WTC11 (cell line): ENCODE data around the gene TBC1D19. TPM values are rescaled to one million over a fixed set of nuclear protein-coding genes. Genes with fewer than 3 reads are reported as not detected.
A peak's percentile ranks its signal among the peaks of the same experiment; 100 is the strongest.

Source experiments
- ATAC-seq: fragments of 200-7000 bp; cut with Tn5 transposase; 2 replicates; pipeline ENCODE4 v1.10.0; 2021; ENCODE audit warnings: mild to moderate bottlenecking, moderate library complexity
- CTCF ChIA-PET: fragments of 300-600 bp; sonication (Branson Sonifier 250); formaldehyde crosslinking; loops from one replicate; lab custom pipeline; 2021; ENCODE audit warnings: antibody characterized with exemption; lab: Charles Lee
- POLR2A ChIA-PET: fragments of 350-600 bp; sonication (Branson Sonifier 250); formaldehyde crosslinking; loops from one replicate; lab custom pipeline; 2021; ENCODE audit warnings: antibody characterized with exemption; lab: Charles Lee
- DNase-seq: peaks from one replicate; pipeline ENCODE4 v3.0.0; 2021; ENCODE audit warnings: low spot score
- H3K27ac Mint-ChIP-seq: 2 replicates; pipeline ENCODE4 v1.8.0; 2021; ENCODE audit warnings: mixed read lengths
- H3K27me3 Mint-ChIP-seq: 2 replicates; pipeline ENCODE4 v1.8.0; 2021; ENCODE audit warnings: low read depth, mild to moderate bottlenecking, moderate library complexity, mixed read lengths
- H3K36me3 Mint-ChIP-seq: 2 replicates; pipeline ENCODE4 v1.8.0; 2021; ENCODE audit warnings: mixed read lengths
- H3K4me1 Mint-ChIP-seq: 2 replicates; pipeline ENCODE4 v1.8.0; 2022; ENCODE audit warnings: mixed read lengths
- H3K4me3 Mint-ChIP-seq: 2 replicates; pipeline ENCODE4 v1.8.0; 2021; ENCODE audit warnings: mild to moderate bottlenecking, moderate library complexity, mixed read lengths
- H3K9me3 Mint-ChIP-seq: 2 replicates; pipeline ENCODE4 v1.8.0; 2021; ENCODE audit warnings: mixed read lengths
- CREB1 ChIP-seq: sonication (generic); formaldehyde crosslinking; IDR thresholded peaks from 2 replicates; pipeline ENCODE4 v1.8.0; 2023; ENCODE audit warnings: mild to moderate bottlenecking, missing genetic modification reagents
- E2F1 ChIP-seq: sonication (generic); formaldehyde crosslinking; IDR thresholded peaks from 2 replicates; pipeline ENCODE4 v1.8.0; 2022; ENCODE audit warnings: mild to moderate bottlenecking, missing genetic modification reagents
- E2F4 ChIP-seq: sonication (generic); formaldehyde crosslinking; IDR thresholded peaks from 2 replicates; pipeline ENCODE4 v1.8.1; 2022; ENCODE audit warnings: low read depth, mild to moderate bottlenecking, moderate library complexity, missing genetic modification reagents, borderline replicate concordance
- ETV6 ChIP-seq: sonication (generic); formaldehyde crosslinking; IDR thresholded peaks from 2 replicates; pipeline ENCODE4 v1.8.1; 2022; ENCODE audit warnings: mild to moderate bottlenecking, missing genetic modification reagents
- FOXK1 ChIP-seq: sonication (generic); formaldehyde crosslinking; IDR thresholded peaks from 2 replicates; pipeline ENCODE4 v1.8.0; 2022; ENCODE audit warnings: mild to moderate bottlenecking, moderate library complexity, missing genetic modification reagents
- JAZF1 ChIP-seq: fragments of 250-450 bp; sonication (Bioruptor Pico); IDR thresholded peaks from 2 replicates; pipeline ENCODE4 v1.9.0; 2021; ENCODE audit warnings: moderate library complexity, mild to moderate bottlenecking, inconsistent platforms
- MAX ChIP-seq: sonication (generic); formaldehyde crosslinking; IDR thresholded peaks from 2 replicates; pipeline ENCODE4 v1.8.0; 2022; ENCODE audit warnings: mild to moderate bottlenecking, missing genetic modification reagents
- NFATC4 ChIP-seq: fragments of 250-450 bp; sonication (Bioruptor Pico); IDR thresholded peaks from 2 replicates; pipeline ENCODE4 v1.9.0; 2021; ENCODE audit warnings: mild to moderate bottlenecking
- NR1H2 ChIP-seq: sonication (generic); formaldehyde crosslinking; IDR thresholded peaks from 2 replicates; pipeline ENCODE4 v1.9.0; 2021; ENCODE audit warnings: mild to moderate bottlenecking, moderate library complexity, missing genetic modification reagents
- PREB ChIP-seq: sonication (generic); formaldehyde crosslinking; IDR thresholded peaks from 2 replicates; pipeline ENCODE4 v1.8.1; 2022; ENCODE audit warnings: mild to moderate bottlenecking, missing genetic modification reagents, moderate library complexity, borderline replicate concordance
- TEAD4 ChIP-seq: sonication (generic); formaldehyde crosslinking; IDR thresholded peaks from 2 replicates; pipeline ENCODE4 v1.8.0; 2022; ENCODE audit warnings: mild to moderate bottlenecking, missing genetic modification reagents
- ZNF263 ChIP-seq: sonication (generic); formaldehyde crosslinking; IDR thresholded peaks from 2 replicates; pipeline ENCODE4 v1.8.1; 2022; ENCODE audit warnings: low read depth, mild to moderate bottlenecking, moderate library complexity, missing genetic modification reagents
- ZNF396 ChIP-seq: fragments of 250-450 bp; sonication (Bioruptor Pico); IDR thresholded peaks from 2 replicates; pipeline ENCODE4 v1.8.0; 2021; ENCODE audit warnings: mild to moderate bottlenecking, moderate library complexity, borderline replicate concordance
- ZNF671 ChIP-seq: fragments of 250-450 bp; sonication (Bioruptor Pico); IDR thresholded peaks from 2 replicates; pipeline ENCODE4 v1.8.0; 2021; ENCODE audit warnings: mild to moderate bottlenecking
- total RNA-seq: library from RNA; stranded (reverse); gene quantifications from 3 replicates; pipeline ENCODE4 v1.2.3, GENCODE V29; 2021
- TF ChIP-seq, protein P1 (sequence below): sonication (generic); formaldehyde crosslinking; IDR thresholded peaks from 2 replicates; pipeline ENCODE4 v1.8.1; 2023; ENCODE audit warnings: mild to moderate bottlenecking, missing genetic modification reagents
- TF ChIP-seq, protein P2 (sequence below): sonication (generic); formaldehyde crosslinking; IDR thresholded peaks from 2 replicates; pipeline ENCODE4 v1.8.0; 2022; ENCODE audit warnings: mild to moderate bottlenecking, missing genetic modification reagents
- TF ChIP-seq, protein P3 (sequence below): fragments of 250-450 bp; sonication (Bioruptor Pico); IDR thresholded peaks from 2 replicates; pipeline ENCODE4 v1.8.0; 2021; ENCODE audit warnings: mild to moderate bottlenecking
- TF ChIP-seq, protein P4 (sequence below): fragments of 250-450 bp; sonication (Bioruptor Pico); IDR thresholded peaks from 2 replicates; pipeline ENCODE4 v1.9.0; 2021; ENCODE audit warnings: mild to moderate bottlenecking

The TBC1D19 gene
- total RNA-seq, 1 experiment from 2014 or later: 2.1 TPM

- TF ChIP-seq E2F1 (CRISPR knock-in tag): no peak
- no peak for TF ChIP-seq FOXK1 (CRISPR knock-in tag)
- TF ChIP-seq MAX (CRISPR knock-in tag): no peak
- TF ChIP-seq ZNF396 (CRISPR knock-in tag): no peak
- no peak for TF ChIP-seq NFATC4 (CRISPR knock-in tag)
- TF ChIP-seq, protein P1, sequence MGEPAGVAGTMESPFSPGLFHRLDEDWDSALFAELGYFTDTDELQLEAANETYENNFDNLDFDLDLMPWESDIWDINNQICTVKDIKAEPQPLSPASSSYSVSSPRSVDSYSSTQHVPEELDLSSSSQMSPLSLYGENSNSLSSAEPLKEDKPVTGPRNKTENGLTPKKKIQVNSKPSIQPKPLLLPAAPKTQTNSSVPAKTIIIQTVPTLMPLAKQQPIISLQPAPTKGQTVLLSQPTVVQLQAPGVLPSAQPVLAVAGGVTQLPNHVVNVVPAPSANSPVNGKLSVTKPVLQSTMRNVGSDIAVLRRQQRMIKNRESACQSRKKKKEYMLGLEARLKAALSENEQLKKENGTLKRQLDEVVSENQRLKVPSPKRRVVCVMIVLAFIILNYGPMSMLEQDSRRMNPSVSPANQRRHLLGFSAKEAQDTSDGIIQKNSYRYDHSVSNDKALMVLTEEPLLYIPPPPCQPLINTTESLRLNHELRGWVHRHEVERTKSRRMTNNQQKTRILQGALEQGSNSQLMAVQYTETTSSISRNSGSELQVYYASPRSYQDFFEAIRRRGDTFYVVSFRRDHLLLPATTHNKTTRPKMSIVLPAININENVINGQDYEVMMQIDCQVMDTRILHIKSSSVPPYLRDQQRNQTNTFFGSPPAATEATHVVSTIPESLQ (CRISPR knock-in tag): no peak
- TF ChIP-seq JAZF1: no peak
- TF ChIP-seq ETV6 (CRISPR knock-in tag): no peak
- TF ChIP-seq, protein P2, sequence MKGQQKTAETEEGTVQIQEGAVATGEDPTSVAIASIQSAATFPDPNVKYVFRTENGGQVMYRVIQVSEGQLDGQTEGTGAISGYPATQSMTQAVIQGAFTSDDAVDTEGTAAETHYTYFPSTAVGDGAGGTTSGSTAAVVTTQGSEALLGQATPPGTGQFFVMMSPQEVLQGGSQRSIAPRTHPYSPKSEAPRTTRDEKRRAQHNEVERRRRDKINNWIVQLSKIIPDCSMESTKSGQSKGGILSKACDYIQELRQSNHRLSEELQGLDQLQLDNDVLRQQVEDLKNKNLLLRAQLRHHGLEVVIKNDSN: no peak
- TF ChIP-seq, protein P3, sequence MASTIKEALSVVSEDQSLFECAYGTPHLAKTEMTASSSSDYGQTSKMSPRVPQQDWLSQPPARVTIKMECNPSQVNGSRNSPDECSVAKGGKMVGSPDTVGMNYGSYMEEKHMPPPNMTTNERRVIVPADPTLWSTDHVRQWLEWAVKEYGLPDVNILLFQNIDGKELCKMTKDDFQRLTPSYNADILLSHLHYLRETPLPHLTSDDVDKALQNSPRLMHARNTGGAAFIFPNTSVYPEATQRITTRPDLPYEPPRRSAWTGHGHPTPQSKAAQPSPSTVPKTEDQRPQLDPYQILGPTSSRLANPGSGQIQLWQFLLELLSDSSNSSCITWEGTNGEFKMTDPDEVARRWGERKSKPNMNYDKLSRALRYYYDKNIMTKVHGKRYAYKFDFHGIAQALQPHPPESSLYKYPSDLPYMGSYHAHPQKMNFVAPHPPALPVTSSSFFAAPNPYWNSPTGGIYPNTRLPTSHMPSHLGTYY (CRISPR knock-in tag): no peak
- TF ChIP-seq, protein P4, sequence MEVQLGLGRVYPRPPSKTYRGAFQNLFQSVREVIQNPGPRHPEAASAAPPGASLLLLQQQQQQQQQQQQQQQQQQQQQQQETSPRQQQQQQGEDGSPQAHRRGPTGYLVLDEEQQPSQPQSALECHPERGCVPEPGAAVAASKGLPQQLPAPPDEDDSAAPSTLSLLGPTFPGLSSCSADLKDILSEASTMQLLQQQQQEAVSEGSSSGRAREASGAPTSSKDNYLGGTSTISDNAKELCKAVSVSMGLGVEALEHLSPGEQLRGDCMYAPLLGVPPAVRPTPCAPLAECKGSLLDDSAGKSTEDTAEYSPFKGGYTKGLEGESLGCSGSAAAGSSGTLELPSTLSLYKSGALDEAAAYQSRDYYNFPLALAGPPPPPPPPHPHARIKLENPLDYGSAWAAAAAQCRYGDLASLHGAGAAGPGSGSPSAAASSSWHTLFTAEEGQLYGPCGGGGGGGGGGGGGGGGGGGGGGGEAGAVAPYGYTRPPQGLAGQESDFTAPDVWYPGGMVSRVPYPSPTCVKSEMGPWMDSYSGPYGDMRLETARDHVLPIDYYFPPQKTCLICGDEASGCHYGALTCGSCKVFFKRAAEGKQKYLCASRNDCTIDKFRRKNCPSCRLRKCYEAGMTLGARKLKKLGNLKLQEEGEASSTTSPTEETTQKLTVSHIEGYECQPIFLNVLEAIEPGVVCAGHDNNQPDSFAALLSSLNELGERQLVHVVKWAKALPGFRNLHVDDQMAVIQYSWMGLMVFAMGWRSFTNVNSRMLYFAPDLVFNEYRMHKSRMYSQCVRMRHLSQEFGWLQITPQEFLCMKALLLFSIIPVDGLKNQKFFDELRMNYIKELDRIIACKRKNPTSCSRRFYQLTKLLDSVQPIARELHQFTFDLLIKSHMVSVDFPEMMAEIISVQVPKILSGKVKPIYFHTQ (CRISPR knock-in tag): no peak
- no peak for TF ChIP-seq ZNF263 (CRISPR knock-in tag)
- no peak for TF ChIP-seq CREB1 (CRISPR knock-in tag)
- no peak for TF ChIP-seq E2F4 (CRISPR knock-in tag)
- no peak for TF ChIP-seq ZNF671 (CRISPR knock-in tag)
- TF ChIP-seq TEAD4 (CRISPR knock-in tag): no peak
- TF ChIP-seq NR1H2 (CRISPR knock-in tag): no peak
- no peak for TF ChIP-seq PREB (CRISPR knock-in tag)
- peaks cover 3% of the 10 kb centered on the region for H3K27me3 Mint-ChIP-seq
- peak overlapping the region; percentile 75 for H3K27ac Mint-ChIP-seq
- POLR2A ChIA-PET: no interaction called here
- peaks cover 14% of the 10 kb centered on the region for H3K36me3 Mint-ChIP-seq
- no peak overlapping the region for H3K4me3 Mint-ChIP-seq
- peaks cover 21% of the 10 kb centered on the region for H3K9me3 Mint-ChIP-seq
- peak; percentile 90 for ATAC-seq
- CTCF ChIA-PET: interaction anchor here (1.0 to 1.3 kb wide), 2 partner anchors 14 to 37 kb away, joined by 3 to 4 read pairs; no protein-coding TSS in a partner anchor
- peaks cover 22% of the 10 kb centered on the region for H3K4me1 Mint-ChIP-seq
- DNase-seq: no peak
These were observed 63.8 kb downstream of the TBC1D19 start for GRCh38 chr4:26647523-26648224.
